ENCODE data around the gene XYLB. TPM values are rescaled to one million over a fixed set of nuclear protein-coding genes. Genes with fewer than 3 reads are reported as not detected.
"Not testable (repeated sequence)": the region's sequence is repeated elsewhere in the genome, so short reads cannot be mapped to it uniquely, and the experiment has no call there.

XYLB gene
- total RNA-seq, 6 donors from 2014 or later, result 1.3 to 7.3 (median 4.6) TPM

GRCh38 chr3:38443205-38443604 is 96.6 kb downstream of the XYLB start:
- 27 to 83% methylated on average over 2 to 4 of the region's 4 CpGs for WGBS, 2 donors

GRCh38 chr3:38446085-38446686 is 99.6 kb downstream of the XYLB start:
- WGBS, 2 donors, result 66 to 81% methylated on average over 2 of the region's 2 CpGs
- Histone ChIP-seq H3K4me3 (no peak overlapping the region), H3K9me3 (no peaks in the 10 kb centered on the region), H3K27me3 (no peaks in the 10 kb centered on the region), H3K36me3 (no peaks in the 10 kb centered on the region), H3K4me1 (no peaks in the 10 kb centered on the region), H3K27ac (no peak overlapping the region)
- TF ChIP-seq EP300 (IDR thresholded peaks at IDR 0.05) (no peak), POLR2A (IDR thresholded peaks at IDR 0.05) (no peak), POLR2AphosphoS5 (IDR thresholded peaks at IDR 0.05) (no peak), CTCF (IDR thresholded peaks at IDR 0.05) (no peak)
- no peak for DNase-seq
- no peak for ATAC-seq (ENCODE audit: low FRiP score in 2 of 2)

More at GRCh38 chr3:38443205-38443604, 96.6 kb downstream of the XYLB start:
- H3K9me3 ChIP-seq, result peaks cover 0 to 10% (median 4%) of the 10 kb centered on the region in 4 donors
- not testable (repeated sequence) for H3K4me3 ChIP-seq; ATAC-seq (ENCODE audit: low FRiP score in 2 of 2); H3K4me1 ChIP-seq; H3K27ac ChIP-seq; H3K36me3 ChIP-seq; H3K27me3 ChIP-seq; DNase-seq

GRCh38 chr3:38446812-38447211 is 100.2 kb downstream of the XYLB start:
- no peak for ATAC-seq (ENCODE audit: low FRiP score in 2 of 2)
- no peak for TF ChIP-seq POLR2AphosphoS5 (IDR thresholded peaks at IDR 0.05)
- no peaks in the 10 kb centered on the region for H3K36me3 ChIP-seq
- no peak overlapping the region for H3K4me3 ChIP-seq
- no peaks in the 10 kb centered on the region for H3K4me1 ChIP-seq
- DNase-seq, result no peak
- H3K27ac ChIP-seq, result no peak overlapping the region
- H3K27me3 ChIP-seq, result no peaks in the 10 kb centered on the region
- no peaks in the 10 kb centered on the region for H3K9me3 ChIP-seq

- no peak for DNase-seq
- no peaks in the 10 kb centered on the region for H3K9me3 ChIP-seq
- H3K36me3 ChIP-seq, result no peaks in the 10 kb centered on the region
- no peaks in the 10 kb centered on the region for H3K27me3 ChIP-seq
- WGBS, 2 donors, result 91 to 97% methylated on average over 3 of the region's 3 CpGs
- no peak overlapping the region for H3K4me3 ChIP-seq
- H3K27ac ChIP-seq, result no peak overlapping the region
- no peak for ATAC-seq (ENCODE audit: low FRiP score in 2 of 2)
- H3K4me1 ChIP-seq, result peaks cover 8 to 28% (median 16%) of the 10 kb centered on the region in 4 donors
- TF ChIP-seq POLR2AphosphoS5 (IDR thresholded peaks at IDR 0.05) (no peak), EP300 (IDR thresholded peaks at IDR 0.05) (no peak), CTCF (IDR thresholded peaks at IDR 0.05) (no peak), POLR2A (IDR thresholded peaks at IDR 0.05) (no peak)
These were observed 104.3 kb downstream of the XYLB start for GRCh38 chr3:38450853-38451252.

- Histone ChIP-seq H3K4me1 (peaks cover 20 to 46% (median 33%) of the 10 kb centered on the region in 4 donors), H3K9me3 (no peaks in the 10 kb centered on the region), H3K27me3 (no peaks in the 10 kb centered on the region), H3K4me3 (peak within 1 kb of the TSS; percentile 81 to 97 (median 91)), H3K27ac (peak within 1 kb of the TSS; percentile 81 to 94 (median 84)), H3K36me3 (no peaks in the 10 kb centered on the region)
- ATAC-seq (ENCODE audit: low FRiP score in 2 of 2), result peak; percentile 89 to 90
- no peak for TF ChIP-seq EP300 (IDR thresholded peaks at IDR 0.05)
- peak in 1 of 4 donors; percentile 17 for TF ChIP-seq POLR2A (IDR thresholded peaks at IDR 0.05)
- TF ChIP-seq CTCF (IDR thresholded peaks at IDR 0.05), result no peak
- TF ChIP-seq POLR2AphosphoS5 (IDR thresholded peaks at IDR 0.05), result peak in 1 of 2 donors; percentile 6
- WGBS, 2 donors, result 10 to 28% methylated on average over 9 to 30 of the region's 48 CpGs
- DNase-seq, result peak; percentile 89 to 97
These were observed 106.7 kb downstream of the XYLB start, which contains the start of gene ACVR2B for GRCh38 chr3:38453075-38453912. Gene ACVR2B, plus strand, starts transcription at chr3:38453890. Its CDS starts 433 bp downstream, at chr3:38454323.

All from upper lobe of left lung (tissue), 6 donors.